ENCODE measurements around the gene PIM1. TPM values are rescaled to one million over a fixed set of nuclear protein-coding genes. Genes with fewer than 3 reads are reported as not detected.

PIM1 gene
- total RNA-seq, 1 donor = 114 TPM

GRCh38 chr6:37137201-37138090 is 32.5 kb upstream of the PIM1 start:
- no peak for DNase-seq (ENCODE audit: low read depth in 2 of 3, low spot score in 2 of 3)

GRCh38 chr6:37138856-37139229 is 31.1 kb upstream of the PIM1 start:
- DNase-seq (ENCODE audit: low read depth in 2 of 3, low spot score in 2 of 3) = no peak

GRCh38 chr6:37139230-37139962 is 30.6 kb upstream of the PIM1 start:
- no peak for DNase-seq (ENCODE audit: low read depth in 2 of 3, low spot score in 2 of 3)

DNA sequence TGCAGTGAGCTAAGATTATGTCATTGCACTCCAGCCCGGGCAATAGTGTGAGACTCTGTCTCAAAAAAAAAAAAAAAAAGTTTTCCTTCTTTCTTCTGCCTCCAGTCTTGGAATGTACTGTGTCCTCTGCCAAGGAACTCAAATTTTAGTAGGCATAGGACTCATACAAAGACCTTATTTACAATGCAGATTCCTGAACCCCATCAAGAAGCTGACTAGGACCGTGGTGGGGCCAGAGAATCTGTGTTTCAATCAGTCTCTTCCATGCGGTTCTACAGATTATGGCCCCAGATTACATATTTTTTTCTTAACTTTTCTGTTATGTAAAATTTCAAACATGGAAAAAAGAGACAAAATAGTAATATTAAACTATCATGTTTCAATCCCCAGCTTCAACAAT is 29.8 kb upstream of the PIM1 start:
- DNase-seq (ENCODE audit: low read depth in 2 of 3, low spot score in 2 of 3) = no peak

DNA sequence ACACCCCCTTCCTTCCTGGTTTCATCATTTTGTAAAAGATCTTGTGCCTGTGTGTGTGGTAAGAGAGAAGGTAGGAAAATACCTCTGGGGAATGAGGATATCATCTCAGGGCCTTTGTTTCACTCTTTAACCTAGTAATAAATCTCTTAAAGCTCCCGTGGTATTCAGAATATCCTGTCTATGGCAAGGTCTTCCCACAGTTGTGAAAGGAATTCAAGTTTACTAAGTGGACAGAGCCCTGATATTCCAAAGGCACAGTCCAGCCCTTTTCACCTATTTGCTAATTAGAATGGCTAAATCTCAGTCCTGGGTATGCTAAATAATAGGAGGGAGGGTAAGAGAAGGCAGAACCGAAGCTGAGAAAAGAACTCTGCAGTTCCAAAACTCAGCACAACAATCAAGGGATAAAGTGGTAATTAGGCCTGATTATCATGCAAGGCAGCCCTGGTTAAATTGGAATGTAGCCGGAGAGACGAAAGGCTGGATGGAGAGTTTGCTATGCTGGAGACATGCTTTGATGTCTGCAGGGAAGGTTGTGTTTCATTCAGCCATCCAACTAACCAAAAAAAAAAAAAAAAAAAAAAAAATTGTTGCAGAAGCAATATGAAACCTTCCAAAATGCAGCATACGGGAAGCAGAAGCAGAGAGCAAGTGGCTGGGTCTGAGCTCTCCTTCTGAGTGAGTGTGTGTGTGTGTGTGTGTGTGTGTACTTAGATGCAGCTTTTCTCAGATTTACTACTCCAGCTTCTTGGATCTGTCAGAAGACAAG is 28.5 kb upstream of the PIM1 start:
- no peak for DNase-seq (ENCODE audit: low read depth in 2 of 3, low spot score in 2 of 3)

DNA sequence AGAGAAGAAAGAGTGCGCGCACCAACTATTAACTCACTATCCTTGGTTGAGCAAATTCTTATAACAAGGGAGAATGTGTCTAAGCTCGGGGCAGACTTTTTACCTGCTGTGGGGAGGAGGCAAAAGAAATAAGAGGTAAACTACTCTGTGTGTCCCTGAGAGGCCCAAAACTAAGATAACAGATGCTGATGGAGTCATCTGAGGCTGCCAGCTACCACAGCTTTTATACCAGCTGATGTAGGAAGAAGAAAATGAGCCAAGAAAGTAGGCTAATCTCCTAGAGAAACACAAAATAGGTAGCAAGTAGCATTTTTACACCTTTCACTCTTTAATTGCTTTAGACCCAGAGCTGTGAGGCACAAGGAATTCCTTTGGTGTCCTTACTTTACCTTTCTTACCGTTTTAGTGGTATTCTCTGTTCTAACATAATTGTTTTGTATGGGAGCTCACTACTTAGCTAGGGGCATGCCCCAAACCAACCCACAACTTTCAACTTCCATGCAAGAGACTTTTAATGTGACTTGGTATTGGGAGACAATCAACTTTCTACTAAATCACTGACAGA is 27.8 kb upstream of the PIM1 start:
- no peak for DNase-seq (ENCODE audit: low read depth in 2 of 3, low spot score in 2 of 3)

- DNase-seq (ENCODE audit: low read depth in 2 of 3, low spot score in 2 of 3) = no peak
Observed at GRCh38 chr6:37143585-37143984, 26.4 kb upstream of the PIM1 start.

- no peak for DNase-seq (ENCODE audit: low read depth in 2 of 3, low spot score in 2 of 3)
Observed at GRCh38 chr6:37145443-37145842, 24.5 kb upstream of the PIM1 start.

GRCh38 chr6:37146735-37147157 is 23.2 kb upstream of the PIM1 start:
- DNase-seq (ENCODE audit: low read depth in 2 of 3, low spot score in 2 of 3) = no peak

DNA sequence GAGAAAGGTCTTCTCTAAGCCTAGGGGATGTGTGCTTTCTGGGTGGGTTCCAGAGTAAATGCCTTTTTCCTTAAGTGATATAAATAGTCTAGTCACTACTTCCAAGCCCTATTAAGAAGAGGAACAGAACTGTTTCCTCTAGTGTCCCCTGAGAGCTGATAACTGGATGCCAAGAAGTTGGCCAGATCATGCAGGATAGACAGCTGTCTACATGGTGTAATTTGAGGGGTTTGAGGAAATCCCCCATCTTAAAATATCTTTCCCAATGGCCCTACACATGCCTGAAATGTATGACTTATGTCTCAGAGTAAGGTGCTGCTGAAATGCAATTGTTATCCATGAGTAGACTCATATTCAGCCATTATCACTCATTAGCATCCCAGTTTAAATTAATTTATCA is 20.2 kb upstream of the PIM1 start:
- DNase-seq (ENCODE audit: low read depth in 2 of 3, low spot score in 2 of 3) = no peak

DNA sequence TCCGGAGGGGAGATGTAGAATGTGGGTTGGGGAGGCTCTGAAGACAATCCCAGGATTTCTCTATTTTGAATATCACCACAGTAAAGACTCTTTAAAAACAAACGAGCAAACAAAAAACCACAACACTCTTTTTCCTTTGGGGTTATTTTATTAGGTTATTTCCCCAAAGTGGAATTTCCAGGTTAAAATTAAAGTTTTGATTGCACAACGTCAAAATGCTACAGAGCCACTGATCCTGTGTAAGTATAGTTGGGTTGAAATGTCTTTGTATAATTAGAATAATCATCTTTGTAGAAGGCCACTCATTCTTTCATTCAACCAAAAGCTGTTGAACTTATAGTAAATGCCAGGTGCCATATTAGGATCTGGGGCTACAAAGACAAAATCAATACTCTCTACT is 19.6 kb upstream of the PIM1 start:
- no peak for DNase-seq (ENCODE audit: low read depth in 2 of 3, low spot score in 2 of 3)

DNA sequence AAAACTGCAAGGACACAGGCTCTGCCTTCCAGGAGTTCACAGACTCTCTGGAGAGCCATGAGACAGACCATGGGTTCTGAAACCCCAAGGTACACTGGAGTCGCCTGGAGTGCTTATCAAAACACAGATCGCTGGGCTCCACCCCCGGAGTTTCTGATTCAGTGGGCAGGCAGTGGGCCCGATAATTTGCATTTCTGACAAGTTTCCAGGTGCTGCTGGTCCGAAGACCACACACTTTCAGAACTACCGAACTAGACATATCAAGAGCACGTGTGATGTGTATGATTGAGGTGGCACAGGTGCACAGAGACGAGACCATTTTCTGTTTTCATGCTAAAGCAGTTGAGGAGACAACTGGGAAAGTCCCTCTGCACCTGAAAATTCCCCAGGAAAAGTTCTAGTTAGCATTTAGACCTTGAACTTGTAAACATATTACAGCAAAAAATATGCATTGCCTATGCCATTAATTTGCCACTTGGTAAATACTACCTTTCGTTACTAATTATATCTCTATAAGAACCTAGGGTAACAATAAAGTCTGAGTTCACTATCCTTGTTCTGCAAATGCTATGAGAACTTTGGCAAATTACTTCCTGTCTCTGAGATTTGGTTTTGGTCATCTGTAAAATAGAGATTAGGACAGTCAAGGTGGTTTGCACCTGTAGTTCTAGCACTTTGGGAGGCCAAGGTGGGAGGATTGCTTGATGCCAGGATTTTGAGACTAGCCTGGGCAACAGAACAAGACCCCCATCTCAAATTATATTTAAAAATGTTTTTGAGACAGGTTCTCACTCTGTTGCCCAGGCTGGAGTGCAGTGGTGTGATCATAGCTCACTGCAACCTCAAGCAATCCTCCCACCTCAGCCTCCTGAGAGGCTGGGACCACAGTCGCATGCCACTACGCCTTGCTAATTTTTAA is 14.3 kb upstream of the PIM1 start:
- no peak for DNase-seq (ENCODE audit: low read depth in 2 of 3, low spot score in 2 of 3)

- no peak for DNase-seq (ENCODE audit: low read depth in 2 of 3, low spot score in 2 of 3)
Observed at GRCh38 chr6:37158508-37158907, 11.4 kb upstream of the PIM1 start.

DNA sequence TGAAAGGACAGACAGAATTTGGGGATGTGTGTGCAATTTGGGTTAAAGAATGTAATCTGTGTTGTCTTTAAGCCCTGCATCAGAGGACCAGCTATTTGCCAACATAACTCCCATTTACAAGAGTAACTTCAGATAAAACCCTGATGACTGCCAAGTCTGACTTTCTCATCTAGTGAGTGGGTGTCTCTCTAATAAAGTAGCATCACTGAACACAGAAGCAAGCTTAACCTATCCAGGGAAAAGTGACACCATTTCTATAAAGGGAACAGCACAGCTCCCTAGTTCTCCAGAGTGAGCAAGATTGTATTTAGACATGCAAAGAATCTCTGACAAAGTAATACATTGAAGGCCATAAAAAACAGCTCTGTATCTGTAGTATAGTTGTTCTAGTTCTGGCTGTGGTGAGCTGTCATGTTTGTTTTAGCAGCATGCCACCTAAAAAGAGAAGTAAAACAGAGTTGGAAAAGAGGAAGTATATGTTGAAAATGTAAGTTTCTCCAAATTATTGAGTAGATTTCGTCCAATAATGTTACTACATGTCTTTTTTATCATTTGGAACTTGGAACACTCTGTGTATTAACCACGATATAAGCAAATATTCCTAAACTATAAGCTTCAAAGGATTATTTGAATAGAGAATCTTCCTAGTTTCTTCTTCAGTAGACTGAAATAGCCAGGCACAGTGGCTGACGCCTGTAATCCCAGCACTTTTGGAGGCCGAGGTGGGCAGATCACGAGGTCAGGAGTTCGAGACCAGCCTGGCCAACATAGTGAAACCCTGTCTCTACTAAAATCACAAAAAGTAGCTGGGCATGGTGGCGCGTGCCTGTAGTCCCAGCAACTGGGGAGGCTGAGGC is 8.8 kb upstream of the PIM1 start:
- peak in 1 of 3 donors; percentile 86 for DNase-seq (ENCODE audit: low read depth in 2 of 3, low spot score in 2 of 3)

- no peak for DNase-seq (ENCODE audit: low read depth in 2 of 3, low spot score in 2 of 3)
Observed at GRCh38 chr6:37162740-37163139, 7.2 kb upstream of the PIM1 start.

- DNase-seq (ENCODE audit: low read depth in 2 of 3, low spot score in 2 of 3) = no peak
Observed at GRCh38 chr6:37168163-37168758, 1.7 kb upstream of the PIM1 start.

- DNase-seq (ENCODE audit: low read depth in 2 of 3, low spot score in 2 of 3) = peak in 1 of 3 donors; percentile 40
Observed at GRCh38 chr6:37168811-37169495, 999 bp upstream of the PIM1 start.
